Liver (tissue), 9 donors: ENCODE results near the gene HTRA1. TPM values are rescaled to one million over a fixed set of nuclear protein-coding genes. Genes with fewer than 3 reads are reported as not detected.

Source experiments
- DNase-seq: peaks from one replicate; pipeline ENCODE4 v3.0.0-alpha.2; 2017; ENCODE audit warnings: low spot score
- H3K27ac ChIP-seq, 2 donors: one replicate each; pipeline ENCODE4 v1.7.0; 2013; ENCODE audit warnings: inconsistent platforms in 2 of 2, low read length in 2 of 2, control low read depth in 1 of 2, low read depth in 1 of 2, mild to moderate bottlenecking in 1 of 2
- H3K27me3 ChIP-seq, 4 donors: one replicate each; pipeline versions ENCODE4 v1.6.1 to v1.7.0; 2013; ENCODE audit warnings: low read length in 3 of 4, inconsistent platforms in 1 of 4, mild to moderate bottlenecking in 1 of 4, moderate library complexity in 1 of 4; ENCODE audit not compliant: control insufficient read depth in 4 of 4, insufficient read depth in 4 of 4
- H3K36me3 ChIP-seq, 4 donors: one replicate each; pipeline versions ENCODE4 v1.6.1 to v1.7.0; 2013; ENCODE audit warnings: low read length in 3 of 4, mild to moderate bottlenecking in 3 of 4, low read depth in 1 of 4, moderate library complexity in 1 of 4; ENCODE audit not compliant: control insufficient read depth in 4 of 4, insufficient read depth in 3 of 4
- H3K4me1 ChIP-seq, 4 donors: one replicate each; pipeline versions ENCODE4 v1.6.1 to v1.7.0; 2013; ENCODE audit warnings: low read length in 3 of 4, mild to moderate bottlenecking in 3 of 4, moderate library complexity in 1 of 4; ENCODE audit not compliant: control insufficient read depth in 4 of 4, insufficient read depth in 4 of 4
- H3K4me3 ChIP-seq, 3 donors: one replicate each; pipeline versions ENCODE4 v1.6.1 to v1.7.0; 2013; ENCODE audit warnings: low read length in 3 of 3, control low read depth in 1 of 3, low read depth in 1 of 3, mild to moderate bottlenecking in 1 of 3
- H3K9ac ChIP-seq, 2 donors: one replicate each; pipeline ENCODE4 v1.7.0; 2013; ENCODE audit warnings: low read length in 2 of 2, mild to moderate bottlenecking in 2 of 2, moderate library complexity in 2 of 2, control low read depth in 1 of 2, low read depth in 1 of 2
- H3K9me3 ChIP-seq, 4 donors: one replicate each; pipeline versions ENCODE4 v1.6.1 to v1.7.0; 2013; ENCODE audit warnings: low read length in 3 of 4; ENCODE audit not compliant: control insufficient read depth in 4 of 4
- ATF3 ChIP-seq: IDR thresholded peaks from 2 replicates; pipeline ENCODE4 v1.6.1; 2016; ENCODE audit warnings: antibody characterized with exemption
- CTCF ChIP-seq: fragments of 150-350 bp; IDR thresholded peaks from 2 replicates; pipeline ENCODE4 v1.5.1; 2017; ENCODE audit warnings: improper control_type of control experiment, low read depth, low read length; ENCODE audit not compliant: missing input control
- EGR1 ChIP-seq, 2 donors: IDR thresholded peaks; 2 replicates each; pipeline ENCODE4 v1.6.1; 2016 to 2018; ENCODE audit warnings: antibody characterized with exemption in 2 of 2, low read depth in 2 of 2
- FOXA1 ChIP-seq: IDR thresholded peaks from 2 replicates; pipeline ENCODE4 v1.6.1; 2016; ENCODE audit warnings: antibody characterized with exemption
- FOXA2 ChIP-seq: IDR thresholded peaks from 2 replicates; pipeline ENCODE4 v1.6.1; 2016; ENCODE audit warnings: antibody characterized with exemption
- GABPA ChIP-seq, 2 donors: IDR thresholded peaks in 1 of 2; conservative IDR thresholded peaks in 1 of 2; 2 replicates each; pipeline ENCODE4 v1.6.1; 2016; ENCODE audit warnings: antibody characterized with exemption in 2 of 2, mild to moderate bottlenecking in 1 of 2, moderate library complexity in 1 of 2
- HNF4A ChIP-seq, 2 donors: conservative IDR thresholded peaks; 2 replicates each; pipeline ENCODE4 v1.6.1; 2016; ENCODE audit warnings: antibody characterized with exemption in 2 of 2, mild to moderate bottlenecking in 2 of 2
- HNF4G ChIP-seq: IDR thresholded peaks from 2 replicates; pipeline ENCODE4 v1.6.1; 2016; ENCODE audit warnings: antibody characterized with exemption
- JUND ChIP-seq, 2 donors: IDR thresholded peaks; 2 replicates each; pipeline ENCODE4 v1.6.1; 2016; ENCODE audit warnings: antibody characterized with exemption in 2 of 2
- MAX ChIP-seq: IDR thresholded peaks from 2 replicates; pipeline ENCODE4 v1.6.1; 2016; ENCODE audit warnings: antibody characterized with exemption
- NR2F2 ChIP-seq: IDR thresholded peaks from 2 replicates; pipeline ENCODE4 v1.6.1; 2016; ENCODE audit warnings: antibody characterized with exemption
- RAD21 ChIP-seq, 2 donors: IDR thresholded peaks; 2 replicates each; pipeline ENCODE4 v1.6.1; 2016; ENCODE audit warnings: antibody characterized with exemption in 2 of 2, mild to moderate bottlenecking in 2 of 2
- REST ChIP-seq: IDR thresholded peaks from 2 replicates; pipeline ENCODE4 v1.6.1; 2016; ENCODE audit warnings: antibody characterized with exemption, mild to moderate bottlenecking
- RXRA ChIP-seq, 2 donors: IDR thresholded peaks; 2 replicates each; pipeline ENCODE4 v1.6.1; 2017 to 2018; ENCODE audit warnings: antibody characterized with exemption in 2 of 2, mild to moderate bottlenecking in 1 of 2
- SP1 ChIP-seq: IDR thresholded peaks from 2 replicates; pipeline ENCODE4 v1.6.1; 2018; ENCODE audit warnings: antibody characterized with exemption, mild to moderate bottlenecking
- TAF1 ChIP-seq: conservative IDR thresholded peaks from 2 replicates; pipeline ENCODE4 v1.6.1; 2016; ENCODE audit warnings: antibody characterized with exemption, mild to moderate bottlenecking
- YY1 ChIP-seq: IDR thresholded peaks from 2 replicates; pipeline ENCODE4 v1.6.1; 2016; ENCODE audit warnings: antibody characterized with exemption, mild to moderate bottlenecking
- ZBTB33 ChIP-seq: IDR thresholded peaks from 2 replicates; pipeline ENCODE4 v1.6.1; 2016; ENCODE audit warnings: antibody characterized with exemption
- WGBS: extraction: QIAGEN DNeasy Blood & Tissue Kit; methylation state at CpG from one replicate; pipeline ENCODE4 v1.1.7; 2013; 5-methylcytosine and 5-hydroxymethylcytosine counted together
- polyA plus RNA-seq, 2 donors: library from polyadenylated mRNA; stranded (reverse) in 1 of 2; unstranded in 1 of 2; fragments of 200-250 nt in 1 of 2; fragments of >200 nt in 1 of 2; fragmentation: Nextera tagmentation in 1 of 2; extraction: Ambion mirVana in 1 of 2; gene quantifications; one replicate each; pipeline versions ENCODE4 v1.2.1 to v1.2.3, GENCODE V29; 2013 to 2015
- total RNA-seq, 2 donors: library from RNA; depleted of rRNA; stranded (reverse); fragments of >200 nt; gene quantifications; one replicate each; pipeline ENCODE4 v1.2.3, GENCODE V29; 2014
- donor health status: healthy.
- donor health status: healthy.
- donor health status: healthy.
- donor health status: healthy.
- donor health status: healthy.

The HTRA1 gene
- total and polyA plus RNA-seq, 4 donors: 4.3 to 289 (median 72.1) TPM

GRCh38 chr10:122468307-122468925, 7.1 kb downstream of the HTRA1 start:
- Histone ChIP-seq H3K27ac (no peak overlapping the region), H3K9me3 (no peaks in the 10 kb centered on the region), H3K36me3 (peaks cover 0 to 2% (median 0%) of the 10 kb centered on the region in 4 donors), H3K27me3 (no peaks in the 10 kb centered on the region), H3K4me3 (no peak overlapping the region), H3K4me1 (peaks cover 0 to 10% (median 7%) of the 10 kb centered on the region in 4 donors), H3K9ac (no peak overlapping the region)
- DNase-seq: no peak
- WGBS: 97% methylated on average over 5 of the region's 5 CpGs
- TF ChIP-seq YY1 (no peak), CTCF (no peak), JUND (IDR thresholded peaks at IDR 0.05) (no peak), MAX (no peak), HNF4G (no peak), FOXA1 (no peak), ZBTB33 (no peak), RAD21 (IDR thresholded peaks at IDR 0.05) (no peak), HNF4A (conservative IDR thresholded peaks at IDR 0.05) (no peak), TAF1 (no peak), EGR1 (IDR thresholded peaks at IDR 0.05; ENCODE audit: low read depth in 2 of 2) (no peak), REST (no peak), RXRA (IDR thresholded peaks at IDR 0.05) (no peak), SP1 (no peak), GABPA (IDR thresholded peaks at IDR 0.05 in 1 of 2, conservative IDR thresholded peaks at IDR 0.05 in 1 of 2) (no peak), NR2F2 (no peak), ATF3 (no peak), FOXA2 (no peak)
